D341Med (cell line): ENCODE data around the gene FLT3.
"Not testable (repeated sequence)": the region's sequence is repeated elsewhere in the genome, so short reads cannot be mapped to it uniquely, and the experiment has no call there.

Experiments used
- DNase-seq: peaks from one replicate; pipeline ENCODE4 v3.0.0; 2012; ENCODE audit warnings: low spot score

Gene FLT3

DNA sequence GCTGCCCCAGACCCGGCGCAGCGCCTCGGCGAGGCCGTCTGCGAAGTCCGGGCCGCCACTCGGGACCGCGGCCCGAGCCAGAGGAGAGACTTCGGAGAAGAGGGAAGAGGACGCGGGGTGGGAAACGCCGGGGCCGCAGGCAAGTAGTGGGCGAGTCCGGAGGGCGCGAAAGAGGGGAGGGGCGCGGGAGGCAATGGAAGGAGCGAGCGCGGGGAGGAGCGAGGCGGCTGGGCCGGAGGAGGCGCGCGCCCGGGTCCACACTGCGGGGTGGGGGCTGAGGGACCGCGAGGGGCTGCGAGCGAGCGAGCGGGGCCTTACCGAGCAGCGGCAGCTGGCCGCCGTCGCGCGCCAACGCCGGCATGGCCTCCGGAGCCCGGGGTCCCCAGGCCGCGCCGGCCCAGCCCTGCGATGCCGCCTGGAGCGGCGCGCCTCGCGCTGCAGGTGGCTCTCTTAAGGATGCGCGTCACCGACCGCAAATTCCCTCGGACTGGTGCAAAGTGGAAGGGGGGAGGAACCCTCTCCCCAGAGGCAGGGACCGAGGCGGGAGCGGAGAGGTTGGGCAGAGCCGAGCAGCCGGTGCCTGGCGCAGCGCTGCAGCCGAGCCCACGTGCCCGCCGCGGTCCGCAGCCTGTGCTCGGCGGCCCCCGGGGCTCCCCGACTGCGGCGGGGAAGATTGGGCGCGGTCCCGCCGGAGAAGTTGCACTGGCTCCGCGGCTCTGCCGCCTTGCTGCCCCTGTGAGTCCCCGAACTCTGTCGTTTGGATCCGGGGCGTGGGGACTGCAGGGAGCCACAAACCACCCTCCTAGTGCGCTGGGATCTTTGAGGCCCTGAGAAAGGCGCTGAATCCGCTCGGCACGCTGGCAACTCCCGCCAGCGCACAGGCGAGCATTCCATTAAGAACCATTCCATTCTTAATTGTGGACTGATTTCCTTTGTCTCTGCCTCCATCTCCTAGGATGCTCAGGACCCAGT, at the start of gene FLT3:
FLT3 (minus strand) TSS at position 427 of the 972 bp plus-strand sequence; CDS start at position 361, 66 bp downstream.
- DNase-seq: peak; percentile 74

DNA sequence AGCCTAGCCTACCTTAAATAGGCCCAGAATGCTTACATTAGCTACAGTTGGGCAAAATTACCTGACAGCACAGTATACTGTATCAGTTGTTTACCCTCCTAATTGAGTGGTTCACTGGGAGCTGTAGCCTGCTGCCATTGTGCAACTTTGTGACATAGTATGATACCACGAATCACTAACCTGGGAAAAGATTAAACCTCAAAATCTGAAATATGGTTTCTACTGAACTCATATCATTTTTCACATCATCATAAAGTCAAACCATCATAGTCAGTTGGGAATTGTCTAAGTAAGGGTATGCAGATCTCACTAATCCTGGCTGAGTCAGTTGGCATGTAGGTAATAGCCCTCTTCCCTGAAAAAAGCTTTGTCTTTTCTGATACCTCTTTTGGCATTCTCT, 47.1 kb upstream of the FLT3 start:
- no peak for DNase-seq

GRCh38 chr13:28145049-28145448, 44.7 kb upstream of the FLT3 start:
- no peak for DNase-seq

- not testable (repeated sequence) for DNase-seq
Measured at GRCh38 chr13:28141542-28141941, 41.2 kb upstream of the FLT3 start.

DNA sequence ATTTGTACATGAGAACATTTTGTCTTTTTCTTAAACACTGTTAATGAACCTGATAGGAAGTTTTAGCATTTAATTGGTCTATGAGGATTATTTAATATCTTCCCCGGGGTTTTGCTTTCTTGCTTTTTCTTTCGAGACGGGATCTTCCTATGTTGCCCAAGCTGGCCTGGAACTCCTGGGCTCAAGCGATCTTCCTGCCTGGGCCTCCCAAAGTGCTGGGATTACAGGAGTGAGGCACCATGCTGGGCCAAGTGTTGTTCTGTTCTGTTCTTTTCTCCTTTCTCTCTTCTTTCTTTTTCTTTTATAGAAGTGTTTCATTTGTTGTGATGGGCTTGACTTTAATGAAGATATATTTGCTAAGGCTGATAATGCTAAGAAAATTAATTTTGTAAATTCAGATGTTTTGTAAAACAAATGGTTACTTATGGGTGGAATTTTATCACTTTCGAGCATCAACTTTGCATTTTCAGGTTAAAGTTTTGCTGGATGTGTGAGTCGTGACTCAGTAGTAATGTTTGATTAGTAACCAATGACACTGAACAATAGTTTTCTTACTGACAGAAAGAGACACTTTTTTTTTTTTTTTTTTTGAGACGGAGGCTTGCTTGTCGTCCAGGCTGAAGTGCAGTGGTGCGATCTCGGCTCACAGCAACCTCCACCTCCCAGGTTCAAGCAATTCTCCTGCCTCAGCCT, 40.2 kb upstream of the FLT3 start:
- no peak for DNase-seq

GRCh38 chr13:28138756-28139470, 38.5 kb upstream of the FLT3 start:
- peak; percentile 79 for DNase-seq

GRCh38 chr13:28138012-28138755, 37.8 kb upstream of the FLT3 start, which contains the start of gene PAN3:
Gene PAN3 (plus strand): TSS chr13:28138545. CDS start chr13:28138658, 113 bp downstream.
- peak; percentile 93 for DNase-seq

- DNase-seq: no peak
Measured at GRCh38 chr13:28137596-28137995, 37.2 kb upstream of the FLT3 start.

DNA sequence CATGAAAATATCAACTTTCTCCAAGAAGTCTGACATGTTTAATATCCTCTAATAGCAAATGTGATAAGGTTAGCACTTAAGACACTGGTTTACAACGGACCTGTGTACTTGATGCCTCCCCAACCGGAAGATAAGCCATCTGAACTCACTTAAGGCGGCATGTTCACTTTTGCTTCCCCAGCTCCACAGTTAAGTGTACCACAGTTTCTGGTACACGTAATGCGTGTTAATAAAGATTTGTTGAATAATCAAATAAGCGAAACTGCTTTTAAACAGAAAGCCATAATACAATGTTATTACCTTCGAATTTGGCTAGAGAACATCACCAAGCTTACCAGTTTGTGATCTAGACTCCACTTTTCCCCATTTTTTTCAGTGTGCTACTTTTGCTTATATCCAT, 36.5 kb upstream of the FLT3 start:
- DNase-seq: no peak

GRCh38 chr13:28131646-28132045, 31.3 kb upstream of the FLT3 start:
- no peak for DNase-seq

- no peak for DNase-seq
Measured at GRCh38 chr13:28129911-28130693, 29.7 kb upstream of the FLT3 start.

- DNase-seq: no peak
Measured at GRCh38 chr13:28128926-28129325, 28.6 kb upstream of the FLT3 start.

GRCh38 chr13:28128030-28128429, 27.7 kb upstream of the FLT3 start:
- DNase-seq: no peak

DNA sequence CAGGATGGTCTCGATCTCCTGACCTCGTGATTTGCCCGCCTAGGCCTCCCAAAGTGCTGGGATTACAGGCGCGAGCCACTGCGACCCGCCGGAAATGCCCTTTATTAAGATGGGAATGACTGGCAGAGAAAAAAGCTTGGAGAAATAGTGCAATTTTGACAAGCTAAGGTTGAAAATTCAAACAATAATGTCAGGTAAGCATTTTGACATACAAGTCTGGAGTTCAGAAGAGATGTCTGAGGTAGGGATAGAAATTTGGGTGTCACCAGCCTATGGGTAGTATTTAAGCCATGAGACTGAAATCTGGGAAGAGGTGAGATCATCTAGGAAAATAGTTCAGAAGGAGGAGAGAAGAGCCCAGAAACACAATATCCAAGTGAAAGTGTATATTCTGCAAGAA, 20.8 kb upstream of the FLT3 start:
- no peak for DNase-seq

GRCh38 chr13:28120317-28120716, 19.9 kb upstream of the FLT3 start:
- DNase-seq: no peak

DNA sequence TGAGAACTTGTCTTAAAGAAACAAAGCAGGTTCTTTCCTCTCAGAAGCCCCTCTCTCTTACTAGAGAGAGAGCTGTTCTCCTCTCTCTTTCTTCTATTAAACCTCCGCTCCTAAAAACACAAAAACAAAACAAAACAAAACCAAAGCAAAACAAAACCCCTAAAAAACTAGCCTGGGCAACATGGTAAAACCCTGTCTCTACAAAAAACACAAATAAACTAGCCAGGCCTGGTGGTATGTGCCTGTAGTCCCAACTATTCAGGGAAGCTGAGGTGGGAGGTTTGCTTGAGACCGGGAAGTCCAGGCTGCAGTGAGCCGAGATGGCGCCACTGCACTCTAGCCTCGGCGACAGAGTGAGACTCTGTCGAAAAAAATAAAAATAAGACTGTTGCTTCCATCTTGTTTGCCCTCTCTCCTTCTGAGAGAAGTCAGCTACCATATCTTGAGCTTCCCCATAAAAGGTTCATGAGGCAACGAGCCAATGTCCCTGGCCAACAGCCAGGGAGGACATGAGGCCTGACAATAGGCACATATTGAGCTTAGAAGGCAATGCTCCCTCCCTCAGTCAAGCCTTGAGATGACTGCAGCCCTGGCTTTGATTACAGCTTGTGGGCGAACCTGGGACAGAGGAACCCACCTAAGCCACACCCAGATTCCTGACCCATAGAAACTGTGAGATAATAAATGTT, 17.5 kb upstream of the FLT3 start:
- DNase-seq: no peak

DNA sequence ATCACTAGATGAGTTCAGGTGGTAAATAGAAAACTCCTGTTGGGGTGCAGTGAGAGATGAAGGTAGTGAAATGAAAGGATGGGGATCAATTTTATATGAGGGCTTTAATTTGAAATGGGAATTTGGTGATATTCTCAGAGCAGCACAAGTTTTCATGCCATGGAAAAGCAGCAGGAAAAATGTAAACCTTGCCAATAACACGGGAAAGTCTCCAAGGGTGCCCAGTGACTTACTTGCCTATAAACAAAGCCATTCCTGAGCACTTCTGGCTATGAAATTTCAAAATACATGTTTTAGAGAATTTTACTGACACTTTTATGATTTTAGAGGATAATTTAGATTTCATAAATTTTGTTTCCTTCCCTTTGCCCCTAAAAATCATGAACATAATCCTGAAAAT, 16.4 kb upstream of the FLT3 start:
- no peak for DNase-seq

- DNase-seq: no peak
Measured at GRCh38 chr13:28110414-28110813, 10.0 kb upstream of the FLT3 start.

DNA sequence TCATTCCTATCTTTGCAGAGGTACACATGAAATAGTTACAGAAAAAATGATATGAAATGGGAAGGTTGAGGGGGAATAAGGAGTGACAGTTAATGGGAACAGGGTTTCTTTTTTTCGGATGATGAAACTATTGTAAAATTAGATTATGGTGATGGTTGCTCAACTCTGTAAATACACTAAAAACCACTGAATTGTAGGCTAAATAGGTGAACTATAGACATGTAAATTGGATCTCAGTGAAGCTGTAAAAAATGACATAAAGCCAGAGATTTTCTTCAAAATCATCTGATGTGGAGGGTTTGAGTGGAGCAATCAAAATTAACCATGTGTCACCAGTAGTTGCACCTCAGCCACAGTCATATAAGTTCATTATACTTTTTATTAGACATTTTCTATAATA, 6.6 kb upstream of the FLT3 start:
- DNase-seq: no peak

DNA sequence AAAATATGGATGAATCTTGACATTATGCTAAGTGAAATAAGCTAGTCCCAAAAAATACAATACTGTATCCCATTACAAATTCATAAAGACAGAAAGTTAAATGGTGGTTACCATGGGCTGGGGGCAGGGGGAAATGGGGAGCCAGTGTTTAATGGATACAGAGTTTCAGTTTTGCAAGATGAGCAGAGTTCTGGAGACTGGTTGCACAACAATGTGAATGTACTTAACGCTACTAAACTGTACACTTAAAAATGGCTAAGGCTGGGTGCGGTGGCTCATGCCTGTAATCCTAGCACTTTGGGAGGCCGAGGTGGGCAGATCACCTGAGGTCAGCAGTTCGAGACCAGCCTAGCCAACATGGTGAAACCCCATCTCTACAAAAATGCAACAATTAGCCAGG, 1.5 kb upstream of the FLT3 start:
- DNase-seq: not testable (repeated sequence)
